OCI-LY7 (cell line): ENCODE data around the gene CBY2. TPM values are rescaled to one million over a fixed set of nuclear protein-coding genes. Genes with fewer than 3 reads are reported as not detected.

ENCODE experiments used
- BruUV-seq: library from RNA; stranded (reverse); fragments of 400-500 nt; replicated peaks from 2 replicates; lab custom pipeline; 2021; lab: Mats Ljungman, UMichigan
- CTCF ChIA-PET: fragments of 300-600 bp; sonication (Branson Sonifier 250); formaldehyde crosslinking; loops from one replicate; lab custom pipeline; 2022; ENCODE audit warnings: antibody characterized with exemption; ENCODE audit not compliant: unreplicated experiment; lab: Charles Lee
- POLR2A ChIA-PET: fragments of 300-600 bp; sonication (Branson Sonifier 250); formaldehyde crosslinking; loops from one replicate; lab custom pipeline; 2022; ENCODE audit warnings: antibody characterized with exemption; lab: Charles Lee
- DNase-seq: peaks from one replicate; pipeline ENCODE4 v3.0.0-alpha.2; 2015; ENCODE audit warnings: low spot score
- H2AFZ ChIP-seq: fragments of 200-600 bp; sonication (generic), shearing (Covaris generic); 2 replicates; pipeline ENCODE4 v1.6.1; 2014; ENCODE audit warnings: mild to moderate bottlenecking, antibody characterized with exemption, low read length, moderate library complexity
- H3K27ac ChIP-seq: fragments of 200-600 bp; sonication (generic); 2 replicates; pipeline ENCODE4 v1.5.1; 2014; ENCODE audit warnings: mixed run types, low read depth, mild to moderate bottlenecking, moderate library complexity, low read length, inconsistent platforms; ENCODE audit not compliant: poor library complexity, severe bottlenecking
- H3K36me3 ChIP-seq: fragments of 200-600 bp; sonication (generic); 2 replicates; pipeline ENCODE4 v1.6.1; 2014; ENCODE audit warnings: mild to moderate bottlenecking, antibody characterized with exemption, low read length, moderate library complexity, mixed read lengths; ENCODE audit not compliant: insufficient read depth
- H3K4me1 ChIP-seq: fragments of 200-600 bp; sonication (generic); 2 replicates; pipeline ENCODE4 v1.5.1; 2014; ENCODE audit warnings: mild to moderate bottlenecking, low read length; ENCODE audit not compliant: insufficient read depth, poor library complexity, severe bottlenecking
- H3K4me2 ChIP-seq: fragments of 200-600 bp; sonication (generic); 2 replicates; pipeline ENCODE4 v1.6.1; 2014; ENCODE audit warnings: mild to moderate bottlenecking, low read length
- H3K4me3 ChIP-seq: fragments of 200-600 bp; sonication (generic); 2 replicates; pipeline ENCODE4 v1.5.1; 2014; ENCODE audit warnings: mild to moderate bottlenecking, low read depth, low read length; ENCODE audit not compliant: poor library complexity, severe bottlenecking
- H3K79me2 ChIP-seq: fragments of 200-600 bp; sonication (generic); 2 replicates; pipeline ENCODE4 v1.6.1; 2016; ENCODE audit warnings: low read depth, mild to moderate bottlenecking, low read length, moderate library complexity, mixed read lengths; ENCODE audit not compliant: insufficient read depth
- H3K9me2 ChIP-seq: fragments of 200-600 bp; sonication (generic); 2 replicates; pipeline ENCODE4 v1.6.1; 2016; ENCODE audit warnings: mild to moderate bottlenecking, low read length, mixed read lengths; ENCODE audit not compliant: insufficient read depth
- H3K9me3 ChIP-seq: fragments of 200-600 bp; sonication (generic); 2 replicates; pipeline ENCODE4 v1.6.1; 2014; ENCODE audit warnings: mild to moderate bottlenecking, mixed run types, low read length, mixed read lengths
- H4K20me1 ChIP-seq: fragments of 200-600 bp; sonication (generic); 2 replicates; pipeline ENCODE4 v1.6.1; 2014; ENCODE audit warnings: mild to moderate bottlenecking, antibody characterized with exemption, low read length, moderate library complexity, mixed read lengths; ENCODE audit not compliant: insufficient read depth
- CTCF ChIP-seq: fragments of 200-600 bp; sonication (generic); conservative IDR thresholded peaks from 2 replicates; pipeline ENCODE4 v1.5.1; 2014; ENCODE audit warnings: mild to moderate bottlenecking, antibody characterized with exemption, low read length, moderate library complexity, mixed read lengths
- EZH2phosphoT487 ChIP-seq: fragments of 200-600 bp; sonication (generic); IDR thresholded peaks from 2 replicates; pipeline ENCODE4 v1.6.1; 2018; ENCODE audit warnings: low read depth, borderline replicate concordance, mild to moderate bottlenecking, mixed run types, antibody characterized with exemption, low read length, moderate library complexity, mixed read lengths
- intact Hi-C: fragments of 100-400 bp; cut with micrococcal nuclease; formaldehyde crosslinking; loops from one replicate; pipeline ENCODE4 v1.10.0; 2022; ENCODE audit not compliant: unreplicated experiment
- total RNA-seq, 2 experiments: library from RNA; depleted of rRNA in 1 of 2; stranded (reverse); fragments of >200 nt in 1 of 2; shearing (Covaris generic) in 1 of 2; gene quantifications; 2 replicates each; pipeline ENCODE4 v1.2.3, GENCODE V29; 2014 to 2022

The CBY2 gene
- total RNA-seq, 2 experiments from 2014 or later, result not detected

GRCh38 chr13:45731455-45731854 is 29.3 kb downstream of the CBY2 start:
- ChIA-PET POLR2A (interaction anchor here (0.5 to 1.4 kb wide), 6 partner anchors 10 to 358 kb away, joined by 3 to 5 read pairs (median 3); no protein-coding TSS in a partner anchor), CTCF (no interaction called here)
- no peaks in the 10 kb centered on the region for H3K9me2 ChIP-seq
- H2AFZ ChIP-seq, result no peak overlapping the region
- no peak for DNase-seq
- no peaks in the 10 kb centered on the region for H4K20me1 ChIP-seq
- no peak overlapping the region for H3K4me3 ChIP-seq
- H3K36me3 ChIP-seq, result no peaks in the 10 kb centered on the region
- H3K9me3 ChIP-seq, result no peaks in the 10 kb centered on the region
- H3K79me2 ChIP-seq, result no peaks in the 10 kb centered on the region
- H3K4me1 ChIP-seq, result no peaks in the 10 kb centered on the region
- no TSS peak for BruUV-seq
- no peak overlapping the region for H3K4me2 ChIP-seq
- TF ChIP-seq CTCF (no peak), EZH2phosphoT487 (no peak)
- no peak overlapping the region for H3K27ac ChIP-seq
- intact Hi-C loops, result no loop called here

GRCh38 chr13:45732916-45733315 is 30.8 kb downstream of the CBY2 start:
- no peak for DNase-seq
- TF ChIP-seq EZH2phosphoT487, result no peak
- no peak for TF ChIP-seq CTCF

GRCh38 chr13:45733361-45733760 is 31.2 kb downstream of the CBY2 start:
- no peaks in the 10 kb centered on the region for H3K9me3 ChIP-seq
- no peaks in the 10 kb centered on the region for H3K79me2 ChIP-seq
- intact Hi-C loops, result no loop called here
- CTCF ChIA-PET, result no interaction called here
- POLR2A ChIA-PET, result interaction anchor here (1.1 kb wide), 1 partner anchor 12 kb away, joined by 3 read pairs; no protein-coding TSS in a partner anchor
- no peak overlapping the region for H2AFZ ChIP-seq
- no peak overlapping the region for H3K4me3 ChIP-seq
- DNase-seq, result no peak
- no peak overlapping the region for H3K4me2 ChIP-seq
- no peaks in the 10 kb centered on the region for H3K36me3 ChIP-seq
- no peaks in the 10 kb centered on the region for H3K4me1 ChIP-seq
- H4K20me1 ChIP-seq, result no peaks in the 10 kb centered on the region
- H3K9me2 ChIP-seq, result no peaks in the 10 kb centered on the region
- BruUV-seq, result no TSS peak
- H3K27ac ChIP-seq, result no peak overlapping the region
- TF ChIP-seq CTCF (no peak), EZH2phosphoT487 (no peak)

More at GRCh38 chr13:45732916-45733315, 30.8 kb downstream of the CBY2 start:
- Histone ChIP-seq H2AFZ (no peak overlapping the region), H3K36me3 (no peaks in the 10 kb centered on the region), H3K4me1 (no peaks in the 10 kb centered on the region), H3K4me2 (no peak overlapping the region), H3K4me3 (no peak overlapping the region), H3K9me3 (no peaks in the 10 kb centered on the region), H3K27ac (no peak overlapping the region), H3K79me2 (no peaks in the 10 kb centered on the region), H4K20me1 (no peaks in the 10 kb centered on the region), H3K9me2 (no peaks in the 10 kb centered on the region)
- ChIA-PET POLR2A (no interaction called here), CTCF (no interaction called here)
- no TSS peak for BruUV-seq
- intact Hi-C loops, result no loop called here
